Stimulated activated CD8-positive, alpha-beta memory T cell treated with anti-CD3 and anti-CD28 coated beads, Interleukin-4, amount 100 ng/mL, for 4 hours (primary cell): ENCODE measurements around the gene PARD3B.

ENCODE experiments used
- DNase-seq, 2 donors: peaks; one replicate each; pipeline ENCODE4 v3.0.0-alpha.2; 2020; ENCODE audit warnings: low read depth in 2 of 2, low spot score in 1 of 2

The PARD3B gene

GRCh38 chr2:204744506-204744905, 199.2 kb downstream of the PARD3B start:
- no peak for DNase-seq

DNA sequence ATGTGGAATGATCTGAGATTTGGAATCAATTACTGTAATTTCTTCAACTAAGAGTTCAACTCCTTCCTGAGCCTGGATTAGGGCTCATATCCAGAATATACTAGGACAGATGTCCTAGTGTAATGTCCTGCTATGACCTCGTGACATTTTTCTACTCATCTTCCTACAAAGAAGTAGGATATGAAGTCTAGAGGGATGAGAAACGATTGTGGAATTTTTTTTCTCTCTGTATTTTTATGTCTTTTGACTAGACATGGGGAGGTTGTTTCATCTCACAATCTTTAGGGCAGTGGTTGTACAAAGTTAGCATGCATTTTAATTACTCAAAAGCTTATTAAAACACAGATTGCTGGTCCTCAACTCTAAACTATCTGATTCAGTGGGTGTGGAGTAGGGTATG, 203.0 kb downstream of the PARD3B start:
- DNase-seq = no peak

DNA sequence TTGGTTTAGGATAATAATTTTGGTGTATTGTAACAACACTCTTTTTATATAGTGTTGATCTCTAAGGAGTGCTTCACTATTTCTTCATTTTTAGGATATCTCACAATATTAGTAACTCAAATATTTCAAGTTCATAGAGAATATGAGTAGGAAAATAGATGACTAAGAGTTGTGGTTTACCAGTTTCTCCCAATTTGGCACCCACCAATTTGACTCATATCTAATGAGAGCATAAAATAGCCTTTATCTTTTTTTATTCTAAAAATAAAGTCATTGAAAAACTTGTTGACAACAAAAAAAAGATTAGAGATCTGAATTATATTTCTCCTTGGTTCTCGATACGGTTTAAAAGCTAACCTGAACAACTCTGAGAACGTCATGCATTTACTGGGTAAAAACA, 204.0 kb downstream of the PARD3B start:
- DNase-seq = no peak

DNA sequence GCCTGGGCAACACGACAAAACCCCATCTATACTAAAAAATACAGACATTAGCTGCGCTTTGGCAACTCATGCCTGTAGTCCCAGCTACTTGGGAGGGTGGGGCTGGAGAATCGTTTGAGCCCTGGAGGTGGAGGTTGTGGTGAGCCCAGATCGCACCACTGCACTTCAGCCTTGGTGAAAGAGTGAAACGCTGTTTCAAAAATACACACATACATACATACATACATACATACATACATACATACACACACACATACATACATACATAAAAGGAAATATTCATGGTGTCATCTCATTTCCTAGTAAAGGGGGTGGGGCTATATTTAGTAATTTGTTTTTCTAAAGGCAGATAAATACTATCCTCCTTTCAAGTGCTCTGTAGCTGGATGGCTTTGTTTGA, 205.1 kb downstream of the PARD3B start:
- DNase-seq = no peak

GRCh38 chr2:204751472-204751871, 206.2 kb downstream of the PARD3B start:
- no peak for DNase-seq

DNA sequence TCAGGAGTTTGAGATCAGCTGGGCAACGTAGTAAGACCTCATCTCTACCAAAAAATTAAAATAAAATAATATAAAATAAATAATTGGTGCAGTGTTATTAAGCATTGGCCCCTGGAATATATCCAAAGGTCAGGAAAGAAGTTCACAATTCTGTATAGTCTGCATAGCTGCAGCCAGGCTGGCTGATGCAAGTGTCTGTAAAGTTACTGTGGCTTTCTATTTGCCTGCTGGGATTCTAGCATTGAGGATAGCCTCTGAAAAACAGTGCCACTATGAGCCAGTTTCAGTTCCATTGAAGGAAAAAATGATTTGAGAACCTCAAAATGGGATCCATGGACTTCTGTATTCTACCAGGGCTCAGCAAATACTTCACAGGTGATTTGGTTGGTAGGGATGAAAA, 208.6 kb downstream of the PARD3B start:
- no peak for DNase-seq

- DNase-seq = no peak
Measured at GRCh38 chr2:204754898-204755297, 209.6 kb downstream of the PARD3B start.

DNA sequence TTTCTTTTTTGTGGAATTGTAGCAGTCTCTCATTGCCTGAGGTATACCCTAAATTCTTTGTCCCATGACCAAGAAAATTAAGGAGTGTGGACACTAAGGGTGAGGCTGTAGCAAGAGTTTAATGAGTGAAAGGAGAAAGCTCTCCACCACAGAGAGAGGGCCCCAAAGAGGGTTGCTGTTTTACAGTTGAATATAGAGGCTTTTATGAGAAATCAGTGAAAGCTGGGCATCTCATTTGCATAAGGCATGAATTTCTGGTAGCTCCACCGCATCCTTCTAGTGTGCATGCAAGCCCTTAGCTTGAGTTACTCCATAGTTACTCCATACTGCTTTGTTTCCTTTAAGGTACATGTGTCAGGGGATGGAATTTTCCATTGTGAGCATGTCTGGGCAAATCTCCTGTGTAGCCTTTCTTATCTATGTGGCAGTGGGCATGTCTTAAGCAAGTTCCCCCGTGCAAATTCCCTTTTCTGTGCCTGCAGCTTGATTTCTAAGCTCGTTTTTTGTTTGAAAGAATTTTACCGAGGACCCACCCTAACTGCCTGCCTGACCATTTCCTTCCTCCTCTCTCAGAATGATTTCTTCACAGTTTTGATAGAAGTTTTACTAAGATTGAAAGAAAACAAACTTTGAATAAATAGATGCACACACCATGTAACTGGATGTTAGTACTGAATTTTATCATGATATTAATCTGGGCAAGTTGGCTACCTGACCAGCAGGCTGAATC, 218.9 kb downstream of the PARD3B start:
- DNase-seq = no peak

DNA sequence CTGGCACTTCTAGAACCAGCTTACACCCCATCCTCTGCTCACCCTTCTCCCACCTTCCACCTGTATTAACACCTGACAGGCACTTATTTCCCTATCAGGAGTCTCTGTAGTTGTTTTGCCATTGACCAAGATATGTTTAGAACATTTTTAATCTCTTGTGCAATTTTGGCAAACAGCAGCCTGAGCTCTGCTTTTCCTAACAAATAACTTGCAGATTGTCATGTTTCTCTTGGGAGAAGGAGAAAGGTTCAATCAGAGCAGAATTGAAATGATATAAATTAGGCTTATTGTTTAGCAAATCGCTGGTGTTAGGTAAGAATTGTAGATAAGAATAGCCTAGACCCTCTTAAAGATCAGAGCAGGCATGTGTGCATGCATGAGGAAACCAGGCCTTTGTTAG, 225.5 kb downstream of the PARD3B start:
- DNase-seq = no peak

DNA sequence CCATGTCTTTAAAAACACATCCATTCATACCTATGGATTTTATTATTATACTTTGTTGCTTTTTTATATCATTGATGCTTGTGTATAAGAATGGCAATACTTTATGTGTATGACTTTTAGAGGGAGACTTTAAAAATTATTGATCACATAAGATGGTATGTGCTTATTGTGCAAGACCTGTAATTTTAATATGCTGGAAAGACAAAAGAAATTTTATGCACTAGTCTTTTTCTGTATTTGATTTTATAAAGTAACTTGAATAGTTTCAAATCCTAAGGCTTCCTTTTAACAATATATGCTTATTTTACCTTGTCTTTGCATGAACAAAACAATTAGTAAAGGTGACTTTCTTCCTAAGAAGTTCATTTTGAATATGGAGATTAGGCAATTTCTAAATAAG, 226.4 kb downstream of the PARD3B start:
- no peak for DNase-seq

- no peak for DNase-seq
Measured at GRCh38 chr2:204772546-204772945, 227.3 kb downstream of the PARD3B start.

DNA sequence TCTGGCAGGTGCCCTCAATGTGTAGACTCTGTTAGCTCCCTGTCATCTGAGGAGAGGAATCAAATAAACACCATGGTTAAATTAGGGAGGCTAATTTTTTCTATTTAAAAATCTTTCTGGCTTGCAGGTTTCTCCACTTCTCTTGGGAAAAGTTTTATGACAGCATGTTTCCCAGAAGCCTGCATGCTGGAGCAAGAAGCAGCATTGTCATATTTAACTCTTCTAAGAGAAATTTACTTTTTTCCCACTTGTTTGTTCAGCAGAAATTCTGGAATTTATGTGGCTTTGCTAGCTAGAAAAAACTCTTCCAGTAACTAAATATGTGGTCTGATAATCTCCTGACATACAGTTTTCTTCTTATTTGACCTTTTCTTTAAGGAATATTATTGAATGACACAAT, 230.5 kb downstream of the PARD3B start:
- no peak for DNase-seq

GRCh38 chr2:204776781-204777559, 231.7 kb downstream of the PARD3B start:
- no peak for DNase-seq

GRCh38 chr2:204779771-204780170, 234.5 kb downstream of the PARD3B start:
- DNase-seq = no peak

DNA sequence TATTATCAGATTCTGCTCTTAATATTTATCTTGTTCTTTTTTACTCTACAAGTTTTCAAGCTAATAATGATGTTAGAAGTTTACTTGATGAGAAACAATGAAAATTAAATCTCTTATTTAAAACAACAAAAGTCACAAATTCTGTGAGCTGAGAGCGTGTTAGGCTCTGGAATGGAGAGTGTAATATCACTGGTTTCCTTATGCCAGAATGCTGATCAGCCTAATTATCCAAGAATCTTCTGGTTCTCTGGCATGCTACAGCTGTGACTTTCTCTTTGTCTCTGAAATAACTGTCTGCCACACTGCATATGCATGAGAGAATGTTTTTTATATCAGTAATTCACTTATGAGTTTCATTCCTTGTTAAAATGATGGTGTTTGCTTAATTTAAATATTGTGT, 236.7 kb downstream of the PARD3B start:
- DNase-seq = no peak

- no peak for DNase-seq
Measured at GRCh38 chr2:204790076-204790475, 244.8 kb downstream of the PARD3B start.

DNA sequence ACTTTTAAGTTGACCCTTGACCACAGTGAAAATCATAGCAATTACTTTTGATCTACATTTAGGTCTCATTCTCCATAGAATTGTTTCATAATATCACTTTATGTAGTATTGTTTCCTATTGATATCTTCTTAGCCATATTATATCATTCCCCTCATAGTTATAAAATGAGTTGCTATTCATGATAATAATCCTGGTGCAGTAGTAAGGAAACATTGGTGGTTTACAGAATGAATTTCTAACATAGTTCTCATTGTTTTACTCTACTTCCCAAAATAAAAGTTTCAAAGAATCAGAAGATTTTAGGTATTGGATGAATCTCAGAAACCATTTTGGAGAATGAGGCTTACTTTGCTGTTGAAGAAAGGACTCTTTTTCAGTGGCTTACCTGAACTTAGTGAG, 246.0 kb downstream of the PARD3B start:
- DNase-seq = no peak

DNA sequence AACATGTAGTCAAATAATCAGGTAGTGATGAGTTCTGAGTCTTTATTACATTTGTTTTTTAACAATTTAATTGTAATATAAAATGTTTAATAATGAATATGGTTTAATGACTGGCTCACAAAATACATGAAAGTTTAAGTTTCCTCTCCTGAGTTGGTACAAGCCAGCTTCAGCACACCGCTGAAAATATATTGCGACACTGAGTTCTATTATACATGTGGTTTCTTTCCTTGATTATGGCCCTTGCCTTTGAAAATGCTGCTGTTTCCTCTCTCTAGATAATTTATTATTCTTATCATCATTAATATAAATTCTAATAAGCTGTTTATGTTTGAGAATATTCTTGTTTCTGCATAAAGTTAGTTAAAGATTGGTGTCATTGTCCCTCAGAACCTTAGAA, 249.3 kb downstream of the PARD3B start:
- no peak for DNase-seq

GRCh38 chr2:204795156-204795555, 249.9 kb downstream of the PARD3B start:
- DNase-seq = no peak

DNA sequence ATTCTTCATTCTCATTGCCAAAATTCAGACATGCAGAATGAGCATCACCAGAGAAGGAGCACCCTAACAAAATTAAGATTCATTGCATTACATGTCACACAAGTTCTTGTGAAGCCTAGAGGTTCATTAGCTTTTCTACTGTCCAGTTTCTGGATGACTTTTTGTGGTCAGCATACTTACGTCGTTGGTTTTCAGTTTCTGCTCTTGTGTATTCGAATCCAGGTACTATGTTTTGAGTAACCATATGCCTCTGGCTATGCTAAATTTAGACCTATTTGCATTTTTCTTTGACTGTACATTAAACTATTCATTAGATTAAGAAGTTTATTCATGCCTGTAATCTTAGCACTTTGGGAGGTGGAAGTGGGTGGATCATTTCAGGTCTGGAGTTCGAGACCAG, 251.3 kb downstream of the PARD3B start:
- no peak for DNase-seq

DNA sequence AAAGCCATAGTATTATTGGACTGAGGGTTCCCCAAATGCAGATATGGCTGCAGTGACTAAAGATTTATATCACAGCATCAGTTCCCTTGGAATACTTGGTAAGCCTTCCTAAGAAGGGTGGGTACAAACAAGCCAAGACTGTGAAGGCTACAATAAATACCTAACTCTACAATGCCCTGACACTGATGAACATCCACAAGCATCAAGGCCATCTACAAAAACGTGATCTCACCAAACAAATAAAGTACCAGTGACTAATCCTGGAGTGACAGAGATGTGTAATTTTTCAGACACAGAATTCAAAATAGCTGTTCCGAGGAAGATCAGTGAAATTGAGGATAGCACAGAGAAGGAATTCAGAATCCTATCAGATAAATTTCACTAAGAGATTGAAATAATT, 254.5 kb downstream of the PARD3B start:
- DNase-seq = no peak

DNA sequence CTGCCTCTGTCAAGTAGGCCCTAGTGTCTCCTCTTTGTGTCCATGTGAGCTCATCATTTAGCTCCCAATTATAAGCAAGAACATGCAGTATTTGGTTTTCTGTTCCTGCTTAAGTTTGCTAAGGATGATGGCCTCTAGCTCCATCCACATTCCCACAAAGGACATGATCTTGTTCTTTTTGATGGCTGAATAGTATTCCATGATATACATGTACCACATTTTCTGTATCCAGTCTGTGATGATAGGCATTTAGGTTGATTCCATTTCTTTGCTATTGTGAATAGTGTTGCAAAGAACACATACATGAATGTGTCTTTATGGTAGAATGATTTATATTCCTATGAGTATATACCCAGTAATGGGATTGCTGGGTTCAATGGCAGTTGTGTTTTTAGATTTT, 263.2 kb downstream of the PARD3B start:
- DNase-seq = no peak
